Uterus (tissue), 2 donors: Measurements from ENCODE around the gene CHRNA5.

ENCODE experiments used
- POLR2A ChIP-seq, 2 donors: fragments of 450-650 bp; IDR thresholded peaks; one replicate each; pipeline ENCODE4 v1.6.1; 2016; ENCODE audit warnings: antibody characterized with exemption in 2 of 2, mild to moderate bottlenecking in 1 of 2, moderate library complexity in 1 of 2
- TF ChIP-seq, protein P1 (sequence below), 4 experiments: fragments of 200-600 bp in 2 of 4; fragments of 450-650 bp in 2 of 4; sonication (generic) in 2 of 4; IDR thresholded peaks; one replicate each; pipeline ENCODE4 v1.5.1; 2016 to 2019; ENCODE audit warnings: antibody characterized with exemption in 4 of 4, mild to moderate bottlenecking in 2 of 4, moderate library complexity in 1 of 4

DNA sequence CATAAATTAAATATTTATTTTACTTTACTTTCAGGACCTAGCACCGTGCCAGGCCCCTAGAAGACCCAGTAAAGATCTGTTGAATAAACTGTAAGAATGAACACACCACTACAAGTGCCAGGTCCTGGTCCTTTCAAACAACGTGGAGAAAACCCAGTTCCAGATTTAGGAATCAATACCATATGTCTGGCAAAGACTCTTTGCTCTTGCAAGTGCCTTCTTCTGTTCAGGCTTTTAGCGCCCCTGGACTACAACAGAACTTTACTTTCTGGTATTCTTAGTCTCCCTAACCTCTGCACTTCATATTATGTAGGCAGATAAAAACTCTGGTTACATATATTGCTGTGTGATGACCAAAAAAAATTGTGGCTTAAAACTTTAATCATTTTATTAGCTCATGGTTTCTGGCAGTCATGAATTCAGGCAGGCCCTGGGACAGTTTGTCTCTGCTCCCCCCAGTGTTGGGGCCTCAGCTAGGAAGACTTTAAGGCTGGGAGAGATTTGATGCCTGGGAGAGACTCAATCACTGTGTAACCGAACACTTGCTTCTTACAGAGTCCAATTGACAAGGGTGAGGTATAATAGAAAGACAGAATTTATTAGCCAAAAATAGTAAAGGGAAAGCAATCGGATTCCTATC is 27.9 kb upstream of the CHRNA5 start:
- TF ChIP-seq, protein P1, sequence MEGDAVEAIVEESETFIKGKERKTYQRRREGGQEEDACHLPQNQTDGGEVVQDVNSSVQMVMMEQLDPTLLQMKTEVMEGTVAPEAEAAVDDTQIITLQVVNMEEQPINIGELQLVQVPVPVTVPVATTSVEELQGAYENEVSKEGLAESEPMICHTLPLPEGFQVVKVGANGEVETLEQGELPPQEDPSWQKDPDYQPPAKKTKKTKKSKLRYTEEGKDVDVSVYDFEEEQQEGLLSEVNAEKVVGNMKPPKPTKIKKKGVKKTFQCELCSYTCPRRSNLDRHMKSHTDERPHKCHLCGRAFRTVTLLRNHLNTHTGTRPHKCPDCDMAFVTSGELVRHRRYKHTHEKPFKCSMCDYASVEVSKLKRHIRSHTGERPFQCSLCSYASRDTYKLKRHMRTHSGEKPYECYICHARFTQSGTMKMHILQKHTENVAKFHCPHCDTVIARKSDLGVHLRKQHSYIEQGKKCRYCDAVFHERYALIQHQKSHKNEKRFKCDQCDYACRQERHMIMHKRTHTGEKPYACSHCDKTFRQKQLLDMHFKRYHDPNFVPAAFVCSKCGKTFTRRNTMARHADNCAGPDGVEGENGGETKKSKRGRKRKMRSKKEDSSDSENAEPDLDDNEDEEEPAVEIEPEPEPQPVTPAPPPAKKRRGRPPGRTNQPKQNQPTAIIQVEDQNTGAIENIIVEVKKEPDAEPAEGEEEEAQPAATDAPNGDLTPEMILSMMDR (IDR thresholded peaks at IDR 0.05) = no peak
- TF ChIP-seq POLR2A (IDR thresholded peaks at IDR 0.05) = no peak
